Heart left ventricle (tissue), 16 donors: Measurements from ENCODE around the gene PLD4. TPM values are rescaled to one million over a fixed set of nuclear protein-coding genes. Genes with fewer than 3 reads are reported as not detected.

Experiments
- ATAC-seq, 4 donors: fragments of 200-7000 bp; cut with Tn5 transposase; one replicate each; pipeline ENCODE4 v1.9.1; 2020 to 2022; ENCODE audit warnings: moderate library complexity in 4 of 4, mild to moderate bottlenecking in 3 of 4, moderate number of reproducible peaks in 1 of 4
- DNase-seq, 5 donors: peaks; one replicate each; pipeline ENCODE4 v3.0.0-alpha.2; 2020
- H3K27ac ChIP-seq, 12 donors: fragments of 200-600 bp; sonication (generic) in 4 of 12; one replicate each; pipeline versions ENCODE4 v1.5.0 to v1.8.0; 2016 to 2022; ENCODE audit warnings: mild to moderate bottlenecking in 2 of 12
- H3K27me3 ChIP-seq, 9 donors: fragments of 200-600 bp; sonication (generic) in 2 of 9; one replicate each; pipeline versions ENCODE4 v1.5.1 to v1.8.0; 2016 to 2022; ENCODE audit warnings: mild to moderate bottlenecking in 3 of 9
- H3K36me3 ChIP-seq, 9 donors: fragments of 200-600 bp; sonication (generic) in 2 of 9; one replicate each; pipeline versions ENCODE4 v1.5.0 to v1.8.0; 2018 to 2022; ENCODE audit warnings: mild to moderate bottlenecking in 2 of 9
- H3K4me1 ChIP-seq, 12 donors: fragments of 200-600 bp; sonication (generic) in 4 of 12; one replicate each; pipeline versions ENCODE4 v1.5.0 to v1.8.0; 2016 to 2022; ENCODE audit warnings: mild to moderate bottlenecking in 3 of 12
- H3K4me3 ChIP-seq, 12 donors: fragments of 200-600 bp; sonication (generic) in 4 of 12; one replicate each; pipeline versions ENCODE4 v1.5.0 to v1.8.0; 2017 to 2022; ENCODE audit warnings: mild to moderate bottlenecking in 9 of 12, moderate library complexity in 4 of 12
- H3K9me3 ChIP-seq, 12 donors: fragments of 200-600 bp; sonication (generic) in 4 of 12; one replicate each; pipeline versions ENCODE4 v1.5.0 to v1.8.0; 2016 to 2022; ENCODE audit warnings: mild to moderate bottlenecking in 1 of 12
- CTCF ChIP-seq, 12 donors: fragments of 200-600 bp; sonication (generic) in 4 of 12; IDR thresholded peaks; one replicate each; pipeline versions ENCODE4 v1.5.0 to v1.8.0; 2018 to 2022; ENCODE audit warnings: antibody characterized with exemption in 12 of 12, mild to moderate bottlenecking in 5 of 12
- POLR2A ChIP-seq, 2 donors: fragments of 450-650 bp; IDR thresholded peaks; one replicate each; pipeline ENCODE4 v1.6.1; 2017; ENCODE audit warnings: antibody characterized with exemption in 2 of 2, mild to moderate bottlenecking in 2 of 2, moderate library complexity in 2 of 2
- WGBS, 4 donors: extraction: QIAGEN DNeasy Blood & Tissue Kit in 2 of 4; methylation state at CpG; one replicate each; pipeline versions ENCODE4 v1.1.5 to v1.1.7; 2013 to 2018; 5-methylcytosine and 5-hydroxymethylcytosine counted together
- intact Hi-C, 10 donors: fragments of 100-400 bp; cut with DNase I; formaldehyde crosslinking; loops; one replicate each; pipeline versions ENCODE4 v1.11.1 to v1.14.2; 2022
- polyA plus RNA-seq, 2 donors: library from polyadenylated mRNA; stranded (reverse); fragments of 200-250 nt; gene quantifications; one replicate each; pipeline ENCODE4 v1.2.3, GENCODE V29; 2013
- total RNA-seq, 9 donors: library from RNA; depleted of rRNA in 2 of 9; stranded (reverse); fragments of >200 nt in 2 of 9; fragmentation: NEBNext Ultra II Directional in 3 of 9; extraction: Animal tissue kit (Norgen Biotek cat#: 25700) in 3 of 9; gene quantifications; one replicate each; pipeline versions ENCODE4 v1.1.0 to v1.2.4, GENCODE V29; 2016 to 2023
- donor health status: ischemic (EF 13 %, LVEDD 7.1; RV severe dilation, severe dysfunction).
- donor health status: healthy with polysubstance abuse.
- donor health status: DM: no; HTN: yes; CAD: no.
- donor health status: DM: no; HTN: no; CAD: no.
- donor health status: ischemic (EF 25% LVEDD 6.9; RV normal size, moderate dysfunction).
- donor health status: ischemic (EF 25% LVEDD 5.7; RV mildly dilated, moderate dysfunction).
- donor health status: healthy.
- donor health status: DM: yes; HTN: yes; CAD: no.
- donor health status: ischemic (EF 35%, LVEDD 5.7; RV mildly dilated, moderate dysfunction).
- donor health status: nonischemic (EF 11% LVEDD 7.7; RV severe dilation, severe dysfunction).
- donor health status: DM: yes; HTN: yes; CAD: no.
- donor health status: PGD.
- donor health status: ischemic (EF 29% LVEDD 5.4; RV normal size, mild dysfunction).
- donor health status: nonischemic (EF 23%, LVEDD 6.1; RV moderate dilation, normal function).

Gene PLD4
- total and polyA plus RNA-seq, 11 donors, result 0.12 to 1.5 (median 0.33) TPM; not detected in 5

DNA sequence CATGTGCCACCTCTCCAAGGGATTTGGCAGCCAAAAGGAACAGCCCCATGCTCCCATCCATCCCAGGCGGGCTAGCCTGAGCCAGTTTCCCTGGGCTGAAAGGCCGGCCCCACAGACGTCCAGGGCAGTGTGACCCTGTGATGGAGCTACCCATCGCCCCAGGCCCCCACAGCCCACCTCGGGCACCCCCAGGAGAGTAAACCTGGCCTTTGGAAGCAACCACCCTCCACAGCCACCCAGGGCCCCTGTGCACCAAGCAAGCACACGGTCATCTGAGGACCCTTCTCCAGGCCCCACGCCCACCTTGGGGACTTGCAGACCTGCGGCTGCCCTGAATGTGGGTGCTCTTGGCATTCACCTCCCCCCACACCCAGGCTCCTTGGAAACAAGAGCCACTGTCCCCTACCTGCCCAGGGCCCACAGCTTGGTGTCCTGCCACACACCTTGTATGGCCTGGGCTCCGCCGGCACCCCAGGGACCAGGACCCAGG, 45.1 kb downstream of the PLD4 start:
- 91 to 100% (median 94%) methylated on average over 3 to 10 of the region's 10 CpGs for WGBS, 4 donors
- peak overlapping the region in 6 of 12 donors; percentile 13 to 44 (median 26) for H3K4me3 ChIP-seq
- ATAC-seq, result no peak
- DNase-seq, result peak in 4 of 5 donors; percentile 5 to 60 (median 23)
- peaks cover 9 to 67% (median 42%) of the 10 kb centered on the region in 12 donors for H3K4me1 ChIP-seq
- TF ChIP-seq CTCF (IDR thresholded peaks at IDR 0.05) (no peak), POLR2A (IDR thresholded peaks at IDR 0.05) (no peak)
- intact Hi-C loops, result loop anchor here in 3 of 10 donors (5.0 to 10.0 kb wide), 2 partner anchors 37 to 235 kb away; no protein-coding TSS in a partner anchor
- H3K27me3 ChIP-seq, result peaks cover 0 to 12% (median 0%) of the 10 kb centered on the region in 9 donors
- H3K27ac ChIP-seq, result peak overlapping the region in 6 of 12 donors; percentile 35 to 94 (median 66)
- no peaks in the 10 kb centered on the region for H3K36me3 ChIP-seq
- H3K9me3 ChIP-seq, result no peaks in the 10 kb centered on the region

GRCh38 chr14:104970231-104971068, 45.8 kb downstream of the PLD4 start:
- peak overlapping the region in 7 of 12 donors; percentile 18 to 94 (median 64) for H3K27ac ChIP-seq
- peaks cover 0 to 14% (median 0%) of the 10 kb centered on the region in 9 donors for H3K27me3 ChIP-seq
- ATAC-seq, result peak in 3 of 4 donors; percentile 37 to 43 (median 38)
- H3K4me1 ChIP-seq, result peaks cover 9 to 72% (median 47%) of the 10 kb centered on the region in 12 donors
- H3K4me3 ChIP-seq, result peak overlapping the region in 6 of 12 donors; percentile 13 to 44 (median 26)
- WGBS, 4 donors, result 71 to 81% (median 77%) methylated on average over 13 to 19 of the region's 19 CpGs
- peak in 4 of 5 donors; percentile 61 to 79 (median 65) for DNase-seq
- TF ChIP-seq POLR2A (IDR thresholded peaks at IDR 0.05), result no peak
- no peak for TF ChIP-seq CTCF (IDR thresholded peaks at IDR 0.05)
- no peaks in the 10 kb centered on the region for H3K9me3 ChIP-seq
- intact Hi-C loops, result loop anchor here in 1 of 10 donors (10.0 kb wide), 1 partner anchor 234 kb away; no protein-coding TSS in a partner anchor
- H3K36me3 ChIP-seq, result no peaks in the 10 kb centered on the region

DNA sequence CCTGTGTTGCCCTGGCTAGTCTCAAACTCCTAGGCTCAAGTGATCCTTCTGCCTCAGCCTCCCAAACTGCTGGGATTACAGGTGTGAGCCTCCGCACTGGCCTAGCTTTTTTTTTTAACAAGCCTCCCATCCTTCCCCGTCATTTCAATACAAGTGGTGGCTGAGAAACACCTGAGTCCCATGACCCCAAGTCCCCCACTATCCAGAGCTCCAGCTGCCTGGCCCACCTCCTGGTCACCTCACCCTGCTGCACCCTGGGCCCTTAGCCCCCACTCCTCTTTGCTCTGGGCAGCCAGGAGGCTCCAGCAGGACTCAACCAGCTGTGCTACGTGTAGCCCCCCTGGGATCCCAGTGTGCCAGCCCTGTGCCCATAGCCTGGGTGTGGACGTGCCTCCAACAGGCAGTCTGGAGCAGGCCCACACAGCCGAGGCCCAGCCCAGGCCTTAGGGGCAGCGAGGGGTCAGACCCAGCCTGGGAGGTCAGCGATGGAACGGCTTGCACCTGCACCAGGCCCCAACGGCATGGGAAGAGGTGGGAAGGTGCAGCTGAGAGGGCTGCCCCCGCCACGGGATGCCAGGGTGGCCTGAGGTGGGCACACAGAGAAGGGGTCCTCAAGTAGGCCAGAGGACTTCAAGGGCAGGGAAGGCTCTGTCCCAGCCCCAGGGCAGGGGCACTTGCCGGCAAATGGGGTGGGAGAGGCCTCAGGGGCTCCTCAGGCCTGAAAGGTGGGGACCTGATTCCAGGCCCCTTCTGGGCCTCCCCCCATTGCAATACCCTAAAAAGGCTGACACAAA, 47.0 kb downstream of the PLD4 start:
- H3K27ac ChIP-seq, result peak overlapping the region in 4 of 12 donors; percentile 45 to 94 (median 62)
- no peaks in the 10 kb centered on the region for H3K36me3 ChIP-seq
- DNase-seq (peak in 3 of 5 donors; percentile 27 to 57 (median 28)), ATAC-seq (no peak)
- no peak overlapping the region for H3K4me3 ChIP-seq
- intact Hi-C loops, result loop anchor here in 1 of 10 donors (10.0 kb wide), 1 partner anchor 233 kb away; no protein-coding TSS in a partner anchor
- WGBS, 4 donors, result 96 to 97% (median 97%) methylated on average over 11 to 12 of the region's 12 CpGs
- TF ChIP-seq CTCF (IDR thresholded peaks at IDR 0.05), result no peak
- no peak for TF ChIP-seq POLR2A (IDR thresholded peaks at IDR 0.05)
- no peaks in the 10 kb centered on the region for H3K9me3 ChIP-seq
- peaks cover 0 to 15% (median 0%) of the 10 kb centered on the region in 9 donors for H3K27me3 ChIP-seq
- H3K4me1 ChIP-seq, result peaks cover 12 to 83% (median 54%) of the 10 kb centered on the region in 12 donors
